Posterior cingulate gyrus (tissue), 11 donors: ENCODE measurements around the gene SYNE4.

ENCODE experiments used
- DNase-seq, 10 donors: peaks; one replicate each; pipeline versions ENCODE4 v3.0.0 to v3.0.0-alpha.2; 2020 to 2021; ENCODE audit warnings: mixed read lengths in 3 of 10
- intact Hi-C: fragments of 100-400 bp; cut with DNase I; formaldehyde crosslinking; loops from one replicate; pipeline ENCODE4 v1.15.1; 2023

The SYNE4 gene

GRCh38 chr19:36027696-36028095 lies 19.1 kb upstream of the SYNE4 start:
- DNase-seq, result no peak
- intact Hi-C loops, result no loop called here

DNA sequence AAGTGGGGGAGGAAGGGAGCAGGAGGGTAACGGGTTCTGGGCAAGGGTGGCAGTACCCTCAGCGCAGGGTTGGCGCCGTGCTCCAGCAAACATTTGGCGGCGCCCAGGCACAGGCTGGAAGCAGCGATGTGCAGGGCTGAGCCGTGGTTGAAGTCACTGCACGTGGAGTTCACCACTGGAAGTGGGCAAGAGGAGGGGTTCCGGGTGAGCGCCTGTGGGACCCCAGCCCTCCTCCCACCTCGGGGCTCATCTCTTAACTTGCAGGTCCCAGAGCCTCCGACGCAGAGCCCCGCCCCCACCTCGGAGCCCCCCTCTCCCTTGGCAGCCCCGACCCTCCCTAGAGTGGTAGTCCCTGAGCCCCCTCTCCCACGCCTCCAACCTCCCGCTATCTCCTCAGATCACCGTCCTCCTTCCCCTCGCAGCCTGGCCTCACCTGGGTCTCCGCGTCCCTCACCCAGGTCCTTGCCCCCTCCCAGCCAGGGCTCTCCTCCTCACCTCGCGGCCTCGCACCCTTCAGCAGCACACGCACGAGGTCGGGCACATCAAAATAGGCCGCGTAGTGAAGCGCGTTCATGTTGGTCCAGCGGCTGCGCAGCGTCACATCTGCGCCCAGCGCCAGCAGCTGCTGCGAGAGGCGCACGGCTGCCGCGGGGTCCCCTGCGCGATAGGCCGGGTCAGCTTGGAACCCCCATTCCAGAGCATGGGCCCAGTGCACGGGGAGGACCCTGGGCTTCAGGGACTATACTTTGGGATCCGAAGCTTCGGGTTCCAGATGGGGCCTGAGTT lies 17.7 kb upstream of the SYNE4 start:
- DNase-seq, result peak in 1 of 10 donors; percentile 71
- intact Hi-C loops, result no loop called here

DNA sequence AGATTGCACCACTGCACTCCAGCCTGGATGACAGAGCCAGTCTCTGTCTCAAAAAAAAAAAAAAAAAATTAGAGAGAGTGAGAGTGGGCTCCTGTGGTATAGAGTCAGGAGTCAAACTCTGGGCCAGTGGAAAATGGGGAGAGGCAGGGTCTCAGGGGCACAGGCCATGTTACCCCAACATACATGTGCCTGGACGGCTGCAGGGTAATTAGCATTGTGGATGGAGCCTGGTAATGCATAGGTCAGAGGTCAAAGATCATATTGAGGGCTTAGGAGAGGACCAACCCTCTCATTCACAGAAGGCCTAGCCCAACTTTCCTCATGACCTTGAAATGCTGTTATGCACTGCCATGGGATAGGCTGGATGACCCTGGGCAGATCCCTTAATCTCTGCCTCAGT lies 16.9 kb upstream of the SYNE4 start:
- DNase-seq, result no peak
- intact Hi-C loops, result no loop called here

DNA sequence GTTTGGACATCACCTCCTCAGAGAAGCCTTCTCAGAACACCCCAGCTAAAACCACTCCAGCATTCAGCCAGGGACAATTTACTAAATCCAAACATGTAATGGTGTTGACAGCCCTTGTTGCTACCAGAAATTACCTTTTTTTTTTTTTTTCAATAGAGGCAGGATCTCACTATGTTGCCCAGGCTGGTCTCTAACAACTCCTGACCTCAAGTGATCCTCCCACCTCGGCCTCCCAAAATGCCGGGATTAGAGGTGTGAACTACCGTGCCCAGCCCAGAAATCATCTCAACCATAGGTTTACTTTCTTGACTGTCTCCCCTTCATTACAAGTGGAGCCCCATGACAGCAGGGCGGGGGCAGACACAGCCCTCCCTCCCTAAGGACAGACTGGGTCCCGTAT lies 14.8 kb upstream of the SYNE4 start:
- DNase-seq, result no peak
- intact Hi-C loops, result no loop called here

DNA sequence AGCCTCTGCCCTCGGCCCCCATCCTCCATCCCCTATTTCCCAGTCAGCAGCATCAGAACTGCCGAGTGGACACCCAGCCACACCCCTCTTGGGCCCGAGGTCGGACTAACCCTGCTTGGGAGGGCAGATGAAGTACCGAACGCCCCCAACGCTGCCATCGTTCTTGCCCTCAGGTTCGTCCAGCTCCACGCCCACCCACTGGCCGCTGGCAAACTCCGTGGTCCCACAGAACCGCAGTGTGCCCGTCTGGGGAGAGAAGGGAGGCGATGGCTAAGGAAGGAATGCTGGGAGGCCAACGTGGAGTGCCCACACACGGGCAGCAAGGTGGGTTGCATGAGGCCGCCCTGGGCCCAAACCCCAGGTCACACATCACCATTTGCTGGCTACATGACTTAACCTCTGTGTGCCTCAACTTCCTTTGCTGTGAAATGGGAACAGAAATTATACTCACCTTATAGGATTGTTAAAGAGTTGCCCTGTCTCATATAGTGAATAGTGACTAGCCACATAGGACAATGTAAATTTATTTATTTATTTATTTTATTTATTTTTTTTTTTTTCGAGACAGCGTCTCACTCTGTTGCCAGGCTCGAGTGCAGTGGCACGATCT lies 10.6 kb upstream of the SYNE4 start:
- DNase-seq, result no peak
- intact Hi-C loops, result no loop called here

GRCh38 chr19:36014012-36014924 lies 5.7 kb upstream of the SYNE4 start, which contains the start of gene ALKBH6:
TSS of gene ALKBH6 (minus strand) at chr19:36014213. CDS start at chr19:36013397, 816 bp downstream.
- peak; percentile 98 to 100 (median 100) for DNase-seq
- intact Hi-C loops, result no loop called here

- intact Hi-C loops, result no loop called here
- peak in 1 of 10 donors; percentile 67 for DNase-seq
These were observed 4.8 kb upstream of the SYNE4 start for GRCh38 chr19:36013280-36014011.

- DNase-seq, result no peak
- intact Hi-C loops, result no loop called here
These were observed 1.8 kb upstream of the SYNE4 start for GRCh38 chr19:36010402-36010801.

DNA sequence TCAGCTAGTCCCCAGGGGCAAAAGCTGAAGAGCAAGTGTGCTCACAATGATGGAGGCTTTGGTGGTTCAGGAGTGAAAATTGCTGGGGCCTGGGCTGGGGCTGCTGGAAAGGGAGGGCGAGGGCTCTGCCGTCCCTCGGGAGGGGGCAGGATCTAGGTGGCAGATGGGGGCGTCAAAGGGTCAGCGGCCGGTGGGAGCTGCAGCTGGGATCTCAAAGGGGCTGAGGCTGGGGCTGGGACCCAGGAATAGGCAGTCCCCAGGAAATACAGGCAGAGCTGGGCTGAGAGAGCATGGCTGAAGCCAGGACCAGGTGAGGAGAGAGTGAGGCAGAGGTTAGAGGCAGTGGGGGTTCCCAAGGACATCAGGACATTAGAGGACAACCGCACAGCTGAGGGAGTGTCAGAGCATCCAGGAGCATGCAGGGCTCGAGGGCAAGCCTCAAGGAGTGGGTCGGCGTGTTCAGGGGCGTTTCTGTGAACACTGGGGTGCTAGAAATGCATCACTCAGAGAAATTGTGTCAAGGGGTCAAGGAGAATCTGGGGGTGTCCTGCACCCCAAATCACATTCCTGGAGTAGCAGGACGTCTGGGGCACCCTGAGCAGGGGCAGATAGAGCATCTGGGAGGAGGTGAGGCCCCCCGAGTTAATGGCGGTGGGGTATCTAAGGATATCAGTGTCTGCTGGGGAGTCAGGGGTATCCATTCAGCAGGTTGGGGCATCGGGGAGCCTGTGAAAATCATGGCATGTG lies 1.2 kb upstream of the SYNE4 start:
- intact Hi-C loops, result no loop called here
- DNase-seq, result no peak

GRCh38 chr19:36009220-36009619 lies 607 bp upstream of the SYNE4 start:
- DNase-seq, result peak in 9 of 10 donors; percentile 56 to 97 (median 73)
- intact Hi-C loops, result no loop called here

- intact Hi-C loops, result no loop called here
- DNase-seq, result no peak
These were observed 1.7 kb downstream of the SYNE4 start for GRCh38 chr19:36006955-36007354.

GRCh38 chr19:36003284-36003683 lies 5.3 kb downstream of the SYNE4 start:
- intact Hi-C loops, result no loop called here
- DNase-seq, result no peak

DNA sequence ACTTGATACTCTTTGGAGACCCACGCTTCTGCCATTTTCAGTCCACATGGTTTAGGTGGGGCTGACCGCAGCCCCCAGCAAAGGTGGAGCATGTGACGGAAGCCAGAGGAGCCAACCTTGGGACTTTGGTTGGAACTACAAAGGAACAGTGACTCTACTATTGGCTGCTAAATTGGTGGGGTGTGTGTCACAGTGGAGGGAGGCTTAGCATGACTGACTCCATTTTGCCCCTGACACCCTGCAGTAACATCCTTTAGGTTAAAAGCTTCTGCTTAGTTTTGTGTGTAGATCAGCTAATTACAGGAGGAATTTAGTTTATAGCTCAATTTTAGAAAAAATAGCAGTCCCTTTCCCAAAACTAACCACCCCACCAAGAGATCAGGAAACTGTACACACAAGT lies 7.0 kb downstream of the SYNE4 start:
- no peak for DNase-seq
- intact Hi-C loops, result no loop called here

DNA sequence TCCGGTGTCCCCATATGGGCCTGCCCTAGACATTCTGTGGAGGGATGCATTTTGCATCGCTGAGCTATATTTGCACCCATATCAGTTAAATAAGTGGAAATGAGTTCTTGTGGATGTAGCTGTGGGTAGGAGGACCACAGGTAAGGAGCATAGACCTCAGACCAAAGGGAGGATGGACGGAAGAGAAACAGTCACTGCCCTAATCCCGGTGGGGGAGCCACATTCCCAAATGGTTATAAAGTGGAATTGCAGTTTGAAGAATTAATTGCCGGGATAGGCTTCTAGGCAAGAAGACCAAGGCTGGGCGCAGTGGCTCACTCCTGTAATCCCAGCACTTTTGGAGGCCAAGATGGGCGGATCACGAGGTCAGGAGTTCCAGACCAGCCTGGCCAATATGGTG lies 11.8 kb downstream of the SYNE4 start:
- intact Hi-C loops, result loop anchor here (5.0 kb wide), 1 partner anchor 56 kb away; the partner anchor contains the start of genes THAP8 and WDR62
- no peak for DNase-seq

- peak; percentile 96 to 100 (median 98) for DNase-seq
- intact Hi-C loops, result loop anchor here (5.0 kb wide), 1 partner anchor 57 kb away; the partner anchor contains the start of genes THAP8 and WDR62
These were observed 13.3 kb downstream of the SYNE4 start, which contains the start of gene SDHAF1 for GRCh38 chr19:35995048-35995993. TSS of gene SDHAF1 (plus strand) at chr19:35995188. CDS start at chr19:35995275, 87 bp downstream.

- peak in 5 of 10 donors; percentile 31 to 88 (median 37) for DNase-seq
- intact Hi-C loops, result no loop called here
These were observed 14.6 kb downstream of the SYNE4 start for GRCh38 chr19:35993923-35994598.

GRCh38 chr19:35992907-35993765 lies 15.5 kb downstream of the SYNE4 start:
- intact Hi-C loops, result no loop called here
- DNase-seq, result no peak
